ENCODE results near the gene OPN4. TPM values are rescaled to one million over a fixed set of nuclear protein-coding genes. Genes with fewer than 3 reads are reported as not detected.

Gene OPN4
- total RNA-seq, 2 donors from 2014 or later, result not detected

DNA sequence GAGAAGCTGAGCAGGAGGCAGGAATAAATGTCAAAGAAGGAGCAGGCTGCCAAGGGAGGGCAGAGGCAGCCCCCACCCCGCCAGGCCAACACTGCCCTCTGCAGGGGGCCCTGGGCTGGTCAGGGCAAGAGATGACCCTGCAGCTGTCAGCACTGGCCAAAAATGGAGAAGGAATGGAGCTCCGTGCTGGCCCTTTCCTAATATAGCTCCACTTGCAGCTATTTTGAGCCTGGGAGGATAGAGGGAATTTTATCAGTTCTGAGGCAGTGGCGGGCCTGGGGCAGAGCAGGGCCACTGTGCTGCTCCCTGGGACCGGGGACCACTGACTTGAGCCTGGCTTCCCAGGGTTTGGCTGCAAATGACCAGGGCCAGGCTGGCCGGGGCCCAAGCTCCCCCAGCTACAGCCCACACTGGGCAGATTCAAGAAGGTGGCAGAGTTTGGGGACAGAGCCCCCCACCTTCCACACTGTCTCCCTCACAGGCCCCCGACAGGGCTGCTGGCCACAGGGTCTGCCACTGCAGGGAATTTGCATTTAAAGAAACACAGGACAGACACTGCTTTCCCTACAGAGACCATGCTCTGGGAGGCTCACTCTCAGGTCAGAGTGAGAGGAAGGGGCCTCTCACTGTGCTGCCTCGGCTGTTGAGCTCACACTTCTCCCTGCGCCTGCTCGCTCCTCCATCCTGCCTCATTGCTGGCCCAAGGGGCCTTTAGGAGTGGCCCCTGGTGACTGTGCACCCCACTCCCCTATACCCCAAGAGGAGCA is 30.2 kb downstream of the OPN4 start:
- DNase-seq (ENCODE audit: low spot score in 2 of 2) (no peak), ATAC-seq (no peak)
- no peaks in the 10 kb centered on the region for H3K36me3 Mint-ChIP-seq
- H3K9me3 Mint-ChIP-seq, result no peaks in the 10 kb centered on the region
- H3K27ac Mint-ChIP-seq, result no peak overlapping the region

DNA sequence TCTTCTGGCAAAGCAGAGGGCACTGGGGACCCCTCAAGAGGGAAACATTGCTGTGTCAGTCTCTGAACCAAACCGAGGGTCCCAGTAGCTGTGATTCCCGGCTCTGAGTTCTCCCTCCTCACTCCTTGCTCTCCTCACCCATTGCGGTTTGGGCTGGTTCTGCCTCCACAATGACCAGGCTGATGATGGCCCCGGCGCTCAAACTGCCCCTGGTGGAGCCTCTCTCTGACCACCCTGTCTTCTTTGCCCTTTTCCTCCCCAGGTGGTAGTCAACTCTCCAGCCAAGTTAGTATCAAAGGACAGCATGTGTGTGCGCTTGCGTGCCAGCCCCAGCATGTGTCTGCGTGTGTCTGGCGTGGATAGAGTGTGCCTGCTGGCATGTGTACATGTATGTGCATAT is 31.1 kb downstream of the OPN4 start:
- Mint-ChIP-seq H3K36me3 (no peaks in the 10 kb centered on the region), H3K27ac (no peak overlapping the region), H3K9me3 (no peaks in the 10 kb centered on the region)
- ATAC-seq, result no peak
- no peak for DNase-seq (ENCODE audit: low spot score in 2 of 2)

DNA sequence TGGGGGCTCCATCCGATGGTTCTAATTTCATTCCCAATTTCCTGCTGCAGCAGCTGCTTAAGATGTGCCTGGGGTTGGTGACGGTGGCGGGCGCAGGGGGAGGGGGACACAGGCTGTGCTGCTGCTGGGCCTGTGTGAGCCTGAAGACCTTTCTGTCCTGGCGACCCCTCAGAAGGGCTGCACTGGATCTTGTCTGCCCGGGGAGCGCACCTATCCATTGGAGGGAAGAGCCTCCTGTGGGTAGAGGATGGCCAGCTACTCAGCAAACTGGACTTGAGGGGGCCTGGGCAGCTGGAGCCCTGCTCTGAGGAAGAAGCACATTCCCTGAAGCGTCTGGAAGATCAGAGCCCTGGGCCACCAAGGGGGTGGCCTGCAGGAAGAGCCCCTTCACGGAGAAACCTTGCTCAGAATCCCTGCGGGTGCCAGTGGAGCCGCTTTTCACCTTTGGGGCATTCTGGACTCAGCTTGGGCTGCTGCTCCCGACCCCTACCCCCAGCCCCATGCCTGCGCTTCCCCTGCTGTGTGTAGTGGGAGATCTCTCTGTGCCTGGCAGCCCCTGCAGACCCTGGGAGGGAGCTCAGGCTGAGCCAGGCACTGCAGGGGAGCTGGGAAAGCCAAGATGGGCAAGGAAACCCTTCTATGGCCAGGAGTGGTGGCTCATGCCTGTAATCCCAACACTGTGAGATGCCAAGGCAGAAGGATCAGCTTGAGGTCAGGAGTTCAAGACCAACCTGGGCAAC is 31.7 kb downstream of the OPN4 start:
- H3K36me3 Mint-ChIP-seq, result no peaks in the 10 kb centered on the region
- DNase-seq (ENCODE audit: low spot score in 2 of 2), result no peak
- no peak for ATAC-seq
- H3K9me3 Mint-ChIP-seq, result no peaks in the 10 kb centered on the region
- no peak overlapping the region for H3K27ac Mint-ChIP-seq

DNA sequence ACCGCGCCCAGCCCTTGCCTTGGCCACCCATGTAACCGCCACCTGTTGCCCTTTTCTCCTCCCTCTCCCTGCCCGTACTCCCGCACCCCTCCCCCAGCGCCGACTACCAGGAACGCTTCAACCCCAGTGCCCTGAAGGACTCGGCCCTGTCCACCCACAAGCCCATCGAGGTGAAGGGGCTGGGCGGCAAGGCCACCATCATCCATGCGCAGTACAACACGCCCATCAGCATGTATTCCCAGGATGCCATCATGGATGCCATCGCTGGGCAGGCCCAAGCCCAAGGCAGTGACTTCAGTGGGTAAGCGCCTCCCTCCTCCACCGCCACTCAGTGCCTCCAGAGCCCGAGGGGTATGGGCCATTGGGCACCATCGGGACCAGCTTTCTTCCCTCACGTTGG is 32.6 kb downstream of the OPN4 start:
- ATAC-seq (no peak), DNase-seq (ENCODE audit: low spot score in 2 of 2) (no peak)
- Mint-ChIP-seq H3K27ac (no peak overlapping the region), H3K9me3 (no peaks in the 10 kb centered on the region), H3K36me3 (no peaks in the 10 kb centered on the region)

DNA sequence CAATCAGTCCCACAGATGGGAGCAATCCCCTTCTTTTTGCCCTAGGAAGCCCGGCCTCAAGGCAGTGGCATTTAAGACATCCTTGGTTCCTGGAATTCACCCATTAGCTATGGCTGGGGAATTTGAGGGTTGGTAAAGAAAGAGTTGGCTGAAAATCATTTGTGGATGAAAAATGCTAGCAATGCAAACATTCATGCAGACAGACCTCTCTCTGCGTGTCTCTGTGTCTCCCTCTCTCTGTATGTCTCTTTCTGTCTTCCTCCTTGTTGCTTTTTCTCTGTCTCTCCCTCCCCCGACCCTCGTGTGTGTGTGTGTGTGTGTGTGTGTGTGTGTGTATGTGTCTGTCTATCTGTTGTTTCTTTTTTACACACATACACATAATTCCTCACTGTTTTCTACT is 33.4 kb downstream of the OPN4 start:
- no peak for ATAC-seq
- Mint-ChIP-seq H3K9me3 (no peaks in the 10 kb centered on the region), H3K36me3 (no peaks in the 10 kb centered on the region), H3K27ac (no peak overlapping the region)
- DNase-seq (ENCODE audit: low spot score in 2 of 2), result no peak

DNA sequence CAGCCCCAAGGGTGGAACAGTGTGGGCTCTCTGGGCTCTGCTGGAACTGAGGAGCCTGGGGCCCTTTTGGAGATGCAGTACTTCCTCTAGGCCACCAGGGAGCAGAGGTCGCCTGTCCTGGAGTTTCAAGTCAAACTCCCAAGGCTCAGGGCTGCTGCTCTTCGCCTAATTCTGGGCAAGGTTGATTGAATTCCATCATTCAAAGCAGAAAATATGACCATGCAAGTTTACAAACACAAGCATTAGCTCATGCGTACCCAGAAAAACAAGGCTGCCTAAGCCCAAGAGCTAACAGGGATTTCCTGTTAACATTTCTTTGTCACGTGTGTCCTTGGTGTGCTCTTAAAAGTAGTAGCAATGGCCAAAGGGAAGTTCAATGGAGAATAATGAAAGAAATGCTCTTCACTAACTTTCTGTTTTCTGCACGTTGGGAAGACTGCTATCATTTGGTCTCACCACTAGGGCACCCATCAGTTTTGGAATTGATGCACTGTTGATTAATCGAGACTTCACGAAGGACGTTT is 34.1 kb downstream of the OPN4 start:
- DNase-seq (ENCODE audit: low spot score in 2 of 2), result peak in 1 of 2 donors; percentile 53
- no peaks in the 10 kb centered on the region for H3K36me3 Mint-ChIP-seq
- peak; percentile 83 to 86 for ATAC-seq
- no peak overlapping the region for H3K27ac Mint-ChIP-seq
- H3K9me3 Mint-ChIP-seq, result no peaks in the 10 kb centered on the region

DNA sequence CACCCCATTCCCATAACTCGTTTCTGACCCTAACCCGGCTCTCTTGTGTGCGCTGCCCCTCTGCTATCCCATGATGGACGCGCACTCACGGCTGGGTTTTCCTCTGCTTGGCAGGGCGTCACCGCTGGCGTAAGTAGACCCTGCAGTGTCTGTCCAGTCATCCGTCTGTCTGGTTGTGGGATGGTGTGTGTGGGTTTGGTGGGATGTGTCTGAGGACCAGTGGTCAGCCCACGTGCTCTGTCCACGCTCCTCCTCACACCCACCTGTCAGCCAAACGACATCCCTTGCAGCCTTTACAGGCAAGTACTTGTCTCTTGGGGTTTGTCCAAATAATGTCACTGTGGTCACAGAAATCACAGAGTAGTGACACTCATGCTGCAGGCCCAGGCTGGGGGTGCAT is 34.8 kb downstream of the OPN4 start:
- ATAC-seq (no peak), DNase-seq (ENCODE audit: low spot score in 2 of 2) (no peak)
- no peak overlapping the region for H3K27ac Mint-ChIP-seq
- H3K9me3 Mint-ChIP-seq, result no peaks in the 10 kb centered on the region
- H3K36me3 Mint-ChIP-seq, result no peaks in the 10 kb centered on the region

DNA sequence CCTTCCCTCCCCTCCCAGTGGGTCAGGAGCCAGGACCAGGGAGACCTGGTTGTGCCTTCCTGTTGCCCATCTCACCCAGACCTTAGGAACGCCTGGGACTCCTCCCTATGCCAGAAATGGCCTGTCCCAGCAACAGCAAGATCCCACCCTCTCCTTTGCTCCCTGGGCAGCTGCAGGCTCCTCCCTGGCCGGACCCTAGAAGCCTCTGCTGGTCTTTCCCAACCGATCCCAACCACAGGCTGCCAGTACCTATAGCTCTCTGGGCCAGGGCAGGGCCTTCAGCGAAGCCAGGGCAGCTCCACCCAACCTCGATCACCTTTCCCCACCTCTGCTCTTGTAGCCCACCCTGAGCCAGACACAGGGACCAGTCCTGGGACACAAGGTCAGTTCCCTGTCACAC is 35.9 kb downstream of the OPN4 start:
- Mint-ChIP-seq H3K27ac (peak overlapping the region in 1 of 2 donors; percentile 2), H3K9me3 (no peaks in the 10 kb centered on the region), H3K36me3 (no peaks in the 10 kb centered on the region)
- DNase-seq (ENCODE audit: low spot score in 2 of 2) (no peak), ATAC-seq (no peak)

DNA sequence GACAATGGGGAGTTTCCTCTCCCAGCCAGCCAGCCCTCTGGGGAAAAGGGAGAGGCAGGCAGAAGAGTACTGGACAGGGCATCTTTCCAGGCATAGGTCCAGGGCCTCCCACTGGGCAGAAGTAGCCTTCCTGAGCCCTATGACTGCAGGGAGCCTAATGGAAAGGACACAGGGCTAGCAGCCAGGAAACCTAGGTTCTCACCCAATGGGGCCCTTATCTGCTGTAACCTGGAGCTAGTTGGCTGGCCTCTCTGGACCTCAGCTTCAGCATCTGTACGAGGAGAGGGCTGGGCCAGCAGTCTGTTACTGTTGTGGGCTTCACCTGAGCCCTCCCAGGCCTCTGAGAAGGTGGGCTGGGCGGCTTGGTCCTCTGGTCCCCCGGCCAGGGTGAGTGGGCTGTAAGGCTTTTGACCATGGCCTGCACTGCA is 36.3 kb downstream of the OPN4 start:
- Mint-ChIP-seq H3K9me3 (no peaks in the 10 kb centered on the region), H3K27ac (peak overlapping the region in 1 of 2 donors; percentile 2)
- no peak for ATAC-seq

DNA sequence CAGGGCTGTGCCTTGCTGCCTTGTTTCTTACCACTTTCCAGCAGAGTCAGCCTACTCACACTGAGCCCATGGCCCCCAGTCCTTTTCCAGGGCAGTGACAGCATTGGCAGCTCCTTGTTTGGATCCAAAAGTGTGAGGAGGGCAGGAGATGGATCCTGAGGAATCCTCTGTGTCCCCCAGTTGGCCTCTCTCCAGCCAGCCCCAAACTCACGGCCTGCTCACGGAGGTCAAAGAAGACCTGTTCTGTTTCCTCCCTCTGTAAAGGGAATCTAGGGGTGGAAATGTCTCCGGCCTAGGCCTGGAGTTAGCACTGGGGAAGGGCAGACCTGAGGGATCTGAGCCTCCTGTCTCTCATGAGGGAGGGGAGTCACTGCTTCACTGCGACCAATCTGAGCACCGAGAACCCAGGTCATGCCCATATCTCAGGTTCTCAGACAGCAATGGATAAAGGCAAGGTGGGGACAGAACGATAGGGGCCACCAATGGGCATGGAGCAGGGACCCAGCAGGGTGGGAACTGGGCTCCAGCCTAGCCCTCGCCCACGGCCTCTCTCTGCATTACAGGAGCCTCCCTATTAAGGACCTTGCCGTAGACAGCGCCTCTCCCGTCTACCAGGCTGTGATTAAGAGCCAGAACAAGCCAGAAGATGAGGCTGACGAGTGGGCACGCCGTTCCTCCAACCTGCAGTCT is 37.1 kb downstream of the OPN4 start:
- H3K9me3 Mint-ChIP-seq, result no peaks in the 10 kb centered on the region
- DNase-seq (ENCODE audit: low spot score in 2 of 2) (no peak), ATAC-seq (no peak)
- no peak overlapping the region for H3K27ac Mint-ChIP-seq
- H3K36me3 Mint-ChIP-seq, result no peaks in the 10 kb centered on the region

More for the DNA sequence above, 36.3 kb downstream of the OPN4 start:
- no peak for DNase-seq (ENCODE audit: low spot score in 2 of 2)
- no peaks in the 10 kb centered on the region for H3K36me3 Mint-ChIP-seq

DNA sequence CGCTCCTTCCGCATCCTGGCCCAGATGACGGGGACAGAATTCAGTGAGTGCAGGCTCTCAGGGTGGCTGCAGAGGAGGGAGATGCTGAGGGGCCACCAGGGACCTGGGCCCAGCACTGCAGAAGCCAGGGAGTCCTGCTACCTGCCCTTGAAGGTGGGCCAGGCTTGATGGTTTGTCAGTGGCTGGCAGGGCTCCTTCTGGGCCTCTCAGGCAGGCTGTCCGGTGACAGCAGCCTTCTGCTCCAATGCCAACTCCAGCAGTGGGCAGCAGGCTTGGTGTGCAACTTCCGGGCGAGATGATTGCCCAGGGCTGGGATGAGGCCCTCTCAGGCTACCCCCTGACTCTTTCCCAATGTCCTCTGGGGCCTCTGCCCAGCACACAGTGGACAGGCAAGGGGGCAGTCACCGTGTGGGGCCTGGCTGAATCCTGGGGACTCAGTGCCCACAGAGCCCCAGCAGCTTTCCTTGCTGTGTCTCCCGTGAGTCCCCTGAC is 37.7 kb downstream of the OPN4 start:
- H3K9me3 Mint-ChIP-seq, result no peaks in the 10 kb centered on the region
- no peak for ATAC-seq
- no peaks in the 10 kb centered on the region for H3K36me3 Mint-ChIP-seq
- no peak overlapping the region for H3K27ac Mint-ChIP-seq
- DNase-seq (ENCODE audit: low spot score in 2 of 2), result no peak

DNA sequence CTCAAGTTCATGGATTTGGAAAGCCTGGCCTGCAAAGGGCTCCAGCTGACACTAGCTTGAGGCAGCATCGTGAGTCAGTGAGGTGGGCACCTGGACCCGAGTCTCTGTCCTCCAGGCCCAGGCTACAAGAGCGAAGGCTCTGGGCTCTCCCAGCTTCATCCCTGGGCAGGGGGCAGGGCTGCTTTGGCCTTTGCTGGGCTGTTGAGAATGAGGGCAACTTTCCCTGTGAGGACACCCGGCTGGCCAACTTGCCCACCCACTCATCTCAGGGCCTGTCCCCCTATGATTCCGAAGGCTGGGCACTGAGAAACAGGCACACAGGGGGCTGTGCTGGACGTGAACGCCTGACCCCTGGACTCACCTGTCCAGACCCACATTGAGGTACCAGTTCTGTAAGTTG is 38.3 kb downstream of the OPN4 start:
- Mint-ChIP-seq H3K36me3 (no peaks in the 10 kb centered on the region), H3K27ac (no peak overlapping the region), H3K9me3 (no peaks in the 10 kb centered on the region)
- ATAC-seq (no peak), DNase-seq (ENCODE audit: low spot score in 2 of 2) (no peak)

DNA sequence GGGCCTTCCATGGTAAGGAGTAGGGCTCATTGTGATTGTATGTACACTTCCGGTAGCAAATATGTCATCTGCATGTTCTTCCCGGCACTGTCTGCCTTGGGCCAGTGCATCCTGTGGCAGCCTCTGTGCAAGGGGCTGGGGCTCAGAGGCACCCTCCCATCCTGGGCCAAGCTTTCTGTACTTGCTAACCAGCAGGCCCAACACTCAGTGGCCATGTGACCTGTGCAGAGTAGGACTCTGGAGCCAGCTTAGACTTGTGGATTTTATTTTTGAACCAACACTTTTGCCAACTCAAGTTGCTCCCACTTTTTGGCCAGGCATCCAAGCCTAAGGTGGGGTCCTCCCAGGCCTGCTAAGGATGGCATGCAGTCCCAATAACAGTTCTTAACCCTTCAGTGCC is 38.9 kb downstream of the OPN4 start:
- ATAC-seq (no peak), DNase-seq (ENCODE audit: low spot score in 2 of 2) (no peak)
- Mint-ChIP-seq H3K9me3 (no peaks in the 10 kb centered on the region), H3K27ac (no peak overlapping the region), H3K36me3 (no peaks in the 10 kb centered on the region)

DNA sequence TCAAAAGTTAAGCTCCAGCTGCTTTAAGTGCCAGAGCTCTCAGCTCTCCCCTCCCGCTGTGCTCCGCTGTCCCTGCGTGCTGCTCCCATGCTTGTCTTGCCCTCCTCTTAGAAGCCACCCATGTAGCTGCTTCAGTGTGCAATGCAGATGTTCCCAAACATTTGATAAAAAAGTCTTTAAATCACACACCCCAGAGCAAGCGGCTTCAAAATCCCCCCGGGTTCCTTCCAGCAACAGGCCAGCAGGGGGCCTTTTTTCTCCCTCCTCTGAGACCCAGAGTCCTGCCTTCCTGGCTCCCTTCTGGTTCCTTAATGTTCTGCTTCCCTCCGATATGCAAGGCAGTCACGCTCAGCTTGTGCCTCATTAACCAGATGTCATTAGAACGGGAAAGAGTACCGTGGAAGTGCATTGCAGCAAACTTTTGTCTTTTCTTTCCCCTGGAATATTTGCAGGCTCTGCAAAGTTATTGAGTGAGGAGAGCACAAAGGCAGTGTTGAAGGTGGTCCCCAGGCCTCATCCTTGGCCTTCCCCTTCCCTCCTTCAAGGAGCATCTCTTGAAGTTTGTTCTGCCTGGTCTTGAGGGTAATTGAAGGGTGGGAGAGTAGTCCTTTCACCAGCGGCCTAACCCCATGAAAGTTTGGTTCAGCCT is 39.5 kb downstream of the OPN4 start:
- ATAC-seq (peak in 1 of 2 donors; percentile 70), DNase-seq (ENCODE audit: low spot score in 2 of 2) (peak in 1 of 2 donors; percentile 46)
- Mint-ChIP-seq H3K27ac (no peak overlapping the region), H3K36me3 (no peaks in the 10 kb centered on the region), H3K9me3 (no peaks in the 10 kb centered on the region)

DNA sequence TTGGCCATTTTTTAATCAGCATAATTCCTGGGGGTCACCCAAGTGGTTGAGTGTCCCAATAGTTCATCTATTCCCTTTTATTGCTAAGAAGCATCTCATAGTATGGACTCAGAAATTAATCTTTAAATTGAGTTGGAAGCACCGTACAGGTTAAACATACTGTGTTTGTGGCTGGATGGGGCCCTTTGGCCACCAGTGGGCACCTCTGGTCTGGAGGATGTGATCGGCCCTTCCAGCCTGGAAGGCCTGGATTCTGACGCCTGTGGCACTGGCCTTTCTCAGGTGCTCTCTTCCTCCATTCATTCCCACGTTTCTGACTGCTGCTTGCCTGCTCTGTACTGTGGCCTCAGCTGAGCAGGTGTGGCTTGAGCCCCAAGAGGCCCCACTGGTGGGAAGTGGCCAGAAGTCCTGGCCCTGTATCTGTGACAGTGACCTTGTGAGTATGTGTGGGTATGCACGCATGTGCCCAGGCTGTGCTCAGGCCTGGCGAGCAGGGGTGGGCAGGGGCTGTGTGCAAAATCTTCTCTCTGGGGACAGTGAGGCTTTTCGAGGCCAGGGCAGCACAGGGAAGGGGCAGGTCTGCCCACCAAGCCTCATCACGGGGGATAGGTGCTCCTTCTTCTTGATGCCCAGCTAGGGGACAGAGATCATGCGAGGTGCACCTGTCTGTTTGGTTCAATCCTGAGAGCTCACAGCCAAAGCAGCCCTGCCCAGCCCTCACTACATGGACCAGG is 44.0 kb downstream of the OPN4 start:
- Mint-ChIP-seq H3K36me3 (no peaks in the 10 kb centered on the region), H3K9me3 (no peaks in the 10 kb centered on the region), H3K27ac (no peak overlapping the region)
- ATAC-seq, result no peak
- no peak for DNase-seq (ENCODE audit: low spot score in 2 of 2)

DNA sequence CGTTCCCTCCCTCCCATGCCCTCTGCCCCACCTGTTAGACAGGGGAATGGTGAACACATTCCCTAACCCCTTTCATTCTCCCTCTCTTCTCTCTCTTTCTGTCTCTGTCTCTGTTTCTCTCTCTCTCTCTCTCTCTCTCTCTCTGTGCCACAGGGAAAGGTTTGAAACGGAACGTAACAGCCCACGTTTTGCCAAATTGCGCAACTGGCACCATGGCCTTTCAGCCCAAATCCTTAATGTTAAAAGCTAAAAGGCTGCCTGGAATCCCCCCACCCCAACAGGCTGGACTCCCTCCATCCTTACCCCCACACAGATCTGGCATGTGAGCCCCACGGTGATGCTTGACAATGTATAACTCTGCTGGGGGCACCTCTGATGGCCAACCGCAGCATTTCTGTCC is 44.8 kb downstream of the OPN4 start:
- no peaks in the 10 kb centered on the region for H3K9me3 Mint-ChIP-seq
- no peaks in the 10 kb centered on the region for H3K36me3 Mint-ChIP-seq
- DNase-seq (ENCODE audit: low spot score in 2 of 2), result no peak
- no peak overlapping the region for H3K27ac Mint-ChIP-seq
- no peak for ATAC-seq
